ES-I3 (cell line): ENCODE results near the gene PHF1.

ENCODE experiments used
- H3K36me3 ChIP-seq: 2 replicates; pipeline ENCODE4 v1.6.1; 2013; ENCODE audit warnings: mild to moderate bottlenecking, low read length, control low read depth, moderate library complexity; ENCODE audit not compliant: insufficient read depth
- H3K4me1 ChIP-seq: 2 replicates; pipeline ENCODE4 v1.6.1; 2013; ENCODE audit warnings: mild to moderate bottlenecking, control low read depth, low read length; ENCODE audit not compliant: insufficient read depth
- H3K9ac ChIP-seq: 2 replicates; pipeline ENCODE4 v1.6.1; 2013; ENCODE audit warnings: low read depth, mild to moderate bottlenecking, low read length, moderate library complexity
- H3K9me3 ChIP-seq: 2 replicates; pipeline ENCODE4 v1.6.1; 2013; ENCODE audit warnings: mild to moderate bottlenecking, low read length, moderate library complexity; ENCODE audit not compliant: control insufficient read depth, insufficient read depth

The PHF1 gene

GRCh38 chr6:33428224-33428965 is 17.6 kb downstream of the PHF1 start:
- H3K4me1 ChIP-seq = peaks cover 44% of the 10 kb centered on the region
- no peaks in the 10 kb centered on the region for H3K36me3 ChIP-seq
- H3K9me3 ChIP-seq = no peaks in the 10 kb centered on the region
- peak overlapping the region; percentile 51; the same call in 1 of the 2 replicates for H3K9ac ChIP-seq

DNA sequence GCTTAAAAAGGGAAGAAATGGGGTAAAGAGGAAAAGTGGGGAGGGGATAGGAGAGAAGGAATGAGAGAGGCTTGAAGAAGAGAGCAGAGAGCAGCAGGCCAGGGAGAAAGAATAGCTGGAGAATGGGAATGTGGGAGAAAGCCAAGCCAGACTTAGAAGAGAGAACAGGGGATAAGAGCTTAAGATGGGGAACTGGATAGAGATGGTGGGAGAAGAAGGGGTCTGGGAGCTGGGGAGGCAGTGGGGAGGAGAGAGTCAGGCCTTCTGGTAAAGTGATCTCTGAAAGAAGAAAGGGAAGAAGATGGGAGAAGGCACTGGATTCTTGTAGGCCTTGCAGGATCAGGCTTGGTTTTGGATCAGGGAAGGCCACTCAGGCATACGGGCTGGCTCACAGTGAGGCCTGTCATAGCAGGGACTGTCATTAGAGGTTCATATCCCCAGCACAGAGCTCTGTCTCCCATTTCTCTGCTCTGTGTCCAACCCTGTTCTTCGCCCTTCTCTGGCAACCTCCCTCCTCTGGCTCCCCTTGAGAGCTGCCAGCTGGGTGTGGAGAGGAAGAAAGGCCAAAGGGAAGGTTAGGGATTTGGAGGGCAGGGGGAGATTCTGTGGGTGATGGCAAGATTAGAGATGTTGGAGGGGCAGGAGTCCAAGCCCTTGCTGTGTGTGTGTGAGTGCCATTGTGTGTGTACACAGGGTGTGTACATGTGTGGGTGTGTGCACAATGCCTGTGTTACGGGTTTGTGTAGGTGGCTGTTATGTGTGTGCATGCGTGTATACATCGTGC is 18.3 kb downstream of the PHF1 start:
- Histone ChIP-seq H3K9ac (no peak overlapping the region), H3K9me3 (no peaks in the 10 kb centered on the region), H3K4me1 (peaks cover 46% of the 10 kb centered on the region), H3K36me3 (no peaks in the 10 kb centered on the region)

DNA sequence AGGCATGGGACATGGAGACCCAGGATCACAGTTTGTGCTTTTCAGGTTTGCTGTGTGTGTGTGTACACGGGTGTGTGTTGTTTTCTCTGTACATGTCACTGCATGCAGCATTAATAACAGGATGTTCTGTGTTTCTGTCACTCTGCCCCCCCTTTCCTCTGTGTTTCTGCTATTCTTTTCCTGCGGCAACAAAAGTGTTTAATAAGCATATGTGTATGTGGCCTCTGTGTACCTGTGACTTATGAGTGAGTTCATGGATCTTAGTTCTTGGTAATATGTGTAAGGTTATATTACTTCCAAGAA is 18.9 kb downstream of the PHF1 start:
- Histone ChIP-seq H3K4me1 (peaks cover 45% of the 10 kb centered on the region), H3K36me3 (no peaks in the 10 kb centered on the region), H3K9ac (no peak overlapping the region), H3K9me3 (no peaks in the 10 kb centered on the region)

DNA sequence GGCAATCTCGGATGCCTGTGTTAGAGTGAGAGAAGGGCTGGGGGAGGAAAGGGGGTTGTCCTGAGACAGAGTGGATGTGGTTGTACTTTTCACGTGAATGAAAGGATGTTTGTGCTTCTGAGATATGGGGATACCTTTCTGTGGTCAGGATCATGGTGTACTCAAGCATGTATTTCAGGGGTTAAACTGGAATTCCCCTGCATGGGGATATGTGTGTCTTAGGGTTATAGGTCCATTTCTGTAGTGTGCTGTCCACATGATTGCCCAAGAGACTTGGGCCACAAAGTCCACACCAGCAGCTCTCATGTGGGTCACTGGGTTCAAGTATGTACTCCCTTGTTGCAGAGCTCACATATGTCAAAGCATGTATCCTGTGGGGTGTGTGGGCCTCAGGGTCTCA is 19.5 kb downstream of the PHF1 start:
- no peaks in the 10 kb centered on the region for H3K9me3 ChIP-seq
- no peak overlapping the region for H3K9ac ChIP-seq
- peaks cover 2% of the 10 kb centered on the region for H3K36me3 ChIP-seq
- peaks cover 44% of the 10 kb centered on the region for H3K4me1 ChIP-seq

- peaks cover 44% of the 10 kb centered on the region for H3K4me1 ChIP-seq
- H3K36me3 ChIP-seq = peaks cover 11% of the 10 kb centered on the region
- H3K9me3 ChIP-seq = no peaks in the 10 kb centered on the region
- H3K9ac ChIP-seq = peak overlapping the region; percentile 63
Observed at GRCh38 chr6:33430991-33431879, 20.4 kb downstream of the PHF1 start.

DNA sequence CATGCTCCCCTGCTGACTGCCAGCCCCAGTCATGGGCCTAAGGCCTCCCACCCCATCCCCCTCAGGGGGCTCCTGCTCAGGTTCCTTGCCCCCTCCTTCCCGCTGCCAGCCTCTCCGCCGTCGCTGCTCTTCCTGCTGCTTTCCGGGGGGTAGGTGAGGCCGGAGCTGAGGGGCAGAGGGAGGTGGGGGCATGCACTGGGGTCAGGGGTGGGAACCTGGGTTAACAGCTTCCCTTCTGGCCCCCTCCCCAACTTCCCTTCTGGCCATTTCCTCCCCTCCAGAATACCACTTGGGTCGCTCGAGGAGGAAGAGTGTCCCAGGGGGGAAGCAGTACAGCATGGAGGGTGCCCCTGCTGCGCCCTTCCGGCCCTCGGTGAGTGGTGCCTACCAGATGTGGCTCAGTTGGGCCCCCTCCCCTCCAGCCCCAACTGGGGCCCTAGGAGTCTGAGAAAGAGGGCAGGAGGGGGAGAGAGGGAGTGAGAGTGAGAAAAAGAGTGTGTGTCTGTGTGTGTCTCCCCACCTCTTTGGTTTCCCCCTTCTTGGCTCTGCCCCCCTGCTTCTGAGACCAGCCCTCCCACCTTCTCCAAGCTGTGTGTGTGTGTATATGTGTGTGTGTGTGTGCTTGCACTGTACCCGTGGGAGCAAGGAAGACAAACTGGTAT is 21.2 kb downstream of the PHF1 start:
- peak overlapping the region; percentile 63 for H3K9ac ChIP-seq
- H3K9me3 ChIP-seq = no peaks in the 10 kb centered on the region
- peaks cover 17% of the 10 kb centered on the region for H3K36me3 ChIP-seq
- peaks cover 44% of the 10 kb centered on the region for H3K4me1 ChIP-seq

DNA sequence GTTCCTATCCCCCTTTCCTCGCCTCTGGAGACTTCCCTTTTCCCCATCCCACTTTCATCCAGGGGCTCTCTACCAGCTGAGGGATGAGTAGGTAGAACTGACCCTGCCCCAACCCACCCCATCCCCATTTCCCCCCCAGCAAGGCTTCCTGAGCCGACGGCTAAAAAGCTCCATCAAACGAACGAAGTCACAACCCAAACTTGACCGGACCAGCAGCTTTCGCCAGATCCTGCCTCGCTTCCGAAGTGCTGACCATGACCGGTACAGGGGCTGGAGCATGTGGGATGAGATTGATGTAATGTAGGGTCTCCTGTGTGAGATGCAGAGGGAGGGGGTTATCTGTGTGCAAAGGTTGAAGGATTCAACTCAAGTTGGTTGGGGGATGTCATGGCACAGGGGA is 21.7 kb downstream of the PHF1 start:
- Histone ChIP-seq H3K9ac (peak overlapping the region; percentile 63), H3K36me3 (peaks cover 20% of the 10 kb centered on the region), H3K9me3 (no peaks in the 10 kb centered on the region), H3K4me1 (peaks cover 44% of the 10 kb centered on the region)

- peaks cover 22% of the 10 kb centered on the region for H3K36me3 ChIP-seq
- peaks cover 44% of the 10 kb centered on the region for H3K4me1 ChIP-seq
- H3K9me3 ChIP-seq = no peaks in the 10 kb centered on the region
- H3K9ac ChIP-seq = peak overlapping the region; percentile 63; the same call in 1 of the 2 replicates
Observed at GRCh38 chr6:33433001-33433543, 22.3 kb downstream of the PHF1 start.

GRCh38 chr6:33433544-33434191 is 22.9 kb downstream of the PHF1 start:
- peaks cover 28% of the 10 kb centered on the region for H3K36me3 ChIP-seq
- H3K9me3 ChIP-seq = no peaks in the 10 kb centered on the region
- H3K4me1 ChIP-seq = peaks cover 39% of the 10 kb centered on the region
- peak overlapping the region; percentile 63; the same call in 1 of the 2 replicates for H3K9ac ChIP-seq

- Histone ChIP-seq H3K36me3 (peaks cover 36% of the 10 kb centered on the region), H3K4me1 (peaks cover 30% of the 10 kb centered on the region), H3K9me3 (no peaks in the 10 kb centered on the region), H3K9ac (no peak overlapping the region)
Observed at GRCh38 chr6:33434961-33435360, 24.1 kb downstream of the PHF1 start.

DNA sequence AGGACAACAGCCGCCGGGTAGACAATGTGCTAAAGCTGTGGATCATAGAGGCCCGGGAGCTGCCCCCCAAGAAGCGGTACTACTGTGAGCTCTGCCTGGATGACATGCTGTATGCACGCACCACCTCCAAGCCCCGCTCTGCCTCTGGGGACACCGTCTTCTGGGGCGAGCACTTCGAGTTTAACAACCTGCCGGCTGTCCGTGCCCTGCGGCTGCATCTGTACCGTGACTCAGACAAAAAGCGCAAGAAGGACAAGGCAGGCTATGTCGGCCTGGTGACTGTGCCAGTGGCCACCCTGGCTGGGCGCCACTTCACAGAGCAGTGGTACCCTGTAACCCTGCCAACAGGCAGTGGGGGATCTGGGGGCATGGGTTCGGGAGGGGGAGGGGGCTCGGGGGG is 26.9 kb downstream of the PHF1 start:
- no peak overlapping the region for H3K9ac ChIP-seq
- peaks cover 38% of the 10 kb centered on the region for H3K36me3 ChIP-seq
- no peaks in the 10 kb centered on the region for H3K9me3 ChIP-seq
- peaks cover 16% of the 10 kb centered on the region for H3K4me1 ChIP-seq

- H3K36me3 ChIP-seq = peaks cover 38% of the 10 kb centered on the region
- H3K9me3 ChIP-seq = no peaks in the 10 kb centered on the region
- no peak overlapping the region for H3K9ac ChIP-seq
Observed at GRCh38 chr6:33438978-33439594, 28.3 kb downstream of the PHF1 start.

More at GRCh38 chr6:33438978-33439594, 28.3 kb downstream of the PHF1 start:
- peaks cover 5% of the 10 kb centered on the region; the same call in 1 of the 2 replicates for H3K4me1 ChIP-seq
